ENCODE results near the gene OR4N2. TPM values are rescaled to one million over a fixed set of nuclear protein-coding genes. Genes with fewer than 3 reads are reported as not detected.
"Not testable (repeated sequence)": the region's sequence is repeated elsewhere in the genome, so short reads cannot be mapped to it uniquely, and the experiment has no call there.

The OR4N2 gene
- total RNA-seq, 1 experiment from 2014 or later, result not detected

- Mint-ChIP-seq H3K4me1 (ENCODE audit: insufficient read depth, unreplicated experiment) (no peaks in the 10 kb centered on the region), H3K4me3 (ENCODE audit: unreplicated experiment) (no peak overlapping the region), H3K27ac (ENCODE audit: low read depth, unreplicated experiment) (no peak overlapping the region), H3K27me3 (ENCODE audit: insufficient read depth, unreplicated experiment) (no peaks in the 10 kb centered on the region), H3K36me3 (ENCODE audit: insufficient read depth, unreplicated experiment) (no peaks in the 10 kb centered on the region), H3K9me3 (ENCODE audit: unreplicated experiment) (no peaks in the 10 kb centered on the region)
- BruUV-seq (replicated peaks), result no TSS peak
- CTCF ChIA-PET, result no interaction called here
- DNase-seq (ENCODE audit: unreplicated experiment), result no peak
- TF ChIP-seq CTCF (IDR thresholded peaks at IDR 0.05; ENCODE audit: unreplicated experiment), result no peak
- POLR2A ChIA-PET, result no interaction called here
- intact Hi-C loops (cut with micrococcal nuclease), result no loop called here
Measured at GRCh38 chr14:19800282-19801117, 3.1 kb upstream of the OR4N2 start.

GRCh38 chr14:19801118-19801464 is 2.5 kb upstream of the OR4N2 start:
- intact Hi-C loops (cut with micrococcal nuclease), result no loop called here
- no peaks in the 10 kb centered on the region for H3K9me3 Mint-ChIP-seq (ENCODE audit: unreplicated experiment)
- ChIA-PET CTCF (no interaction called here), POLR2A (no interaction called here)
- H3K4me1 Mint-ChIP-seq (ENCODE audit: insufficient read depth, unreplicated experiment), result no peaks in the 10 kb centered on the region
- no peak overlapping the region for H3K27ac Mint-ChIP-seq (ENCODE audit: low read depth, unreplicated experiment)
- BruUV-seq (replicated peaks), result no TSS peak
- H3K36me3 Mint-ChIP-seq (ENCODE audit: insufficient read depth, unreplicated experiment), result no peaks in the 10 kb centered on the region
- TF ChIP-seq CTCF (IDR thresholded peaks at IDR 0.05; ENCODE audit: unreplicated experiment), result no peak
- no peak for DNase-seq (ENCODE audit: unreplicated experiment)
- H3K4me3 Mint-ChIP-seq (ENCODE audit: unreplicated experiment), result no peak overlapping the region
- H3K27me3 Mint-ChIP-seq (ENCODE audit: insufficient read depth, unreplicated experiment), result no peaks in the 10 kb centered on the region

- BruUV-seq (replicated peaks); H3K4me1 Mint-ChIP-seq (ENCODE audit: insufficient read depth, unreplicated experiment); DNase-seq (ENCODE audit: unreplicated experiment); H3K36me3 Mint-ChIP-seq (ENCODE audit: insufficient read depth, unreplicated experiment); H3K9me3 Mint-ChIP-seq (ENCODE audit: unreplicated experiment); H3K27me3 Mint-ChIP-seq (ENCODE audit: insufficient read depth, unreplicated experiment); intact Hi-C loops (cut with micrococcal nuclease); POLR2A ChIA-PET: not testable (repeated sequence)
- Mint-ChIP-seq H3K4me3 (ENCODE audit: unreplicated experiment) (peak overlapping the region; percentile 33), H3K27ac (ENCODE audit: low read depth, unreplicated experiment) (peak overlapping the region; percentile 16)
- CTCF ChIA-PET, result interaction anchor here (0.6 kb wide), 1 partner anchor 860 kb away, joined by 4 read pairs; no protein-coding TSS in a partner anchor
Measured at GRCh38 chr14:19813171-19813920, 9.8 kb downstream of the OR4N2 start.

GRCh38 chr14:19819879-19820278 is 16.3 kb downstream of the OR4N2 start:
- DNase-seq (ENCODE audit: unreplicated experiment); BruUV-seq (replicated peaks); intact Hi-C loops (cut with micrococcal nuclease); H3K4me1 Mint-ChIP-seq (ENCODE audit: insufficient read depth, unreplicated experiment); H3K27ac Mint-ChIP-seq (ENCODE audit: low read depth, unreplicated experiment); H3K36me3 Mint-ChIP-seq (ENCODE audit: insufficient read depth, unreplicated experiment); H3K9me3 Mint-ChIP-seq (ENCODE audit: unreplicated experiment); CTCF ChIA-PET; POLR2A ChIA-PET; H3K4me3 Mint-ChIP-seq (ENCODE audit: unreplicated experiment); H3K27me3 Mint-ChIP-seq (ENCODE audit: insufficient read depth, unreplicated experiment): not testable (repeated sequence)

GRCh38 chr14:19821016-19821415 is 17.4 kb downstream of the OR4N2 start:
- H3K9me3 Mint-ChIP-seq (ENCODE audit: unreplicated experiment); CTCF ChIA-PET; H3K36me3 Mint-ChIP-seq (ENCODE audit: insufficient read depth, unreplicated experiment); H3K27me3 Mint-ChIP-seq (ENCODE audit: insufficient read depth, unreplicated experiment); H3K4me1 Mint-ChIP-seq (ENCODE audit: insufficient read depth, unreplicated experiment); H3K27ac Mint-ChIP-seq (ENCODE audit: low read depth, unreplicated experiment); H3K4me3 Mint-ChIP-seq (ENCODE audit: unreplicated experiment); intact Hi-C loops (cut with micrococcal nuclease); BruUV-seq (replicated peaks); DNase-seq (ENCODE audit: unreplicated experiment); POLR2A ChIA-PET: not testable (repeated sequence)
